ENCODE results near the gene PCDH8. TPM values are rescaled to one million over a fixed set of nuclear protein-coding genes. Genes with fewer than 3 reads are reported as not detected.

The PCDH8 gene

GRCh38 chr13:52793515-52794061 is 54.9 kb downstream of the PCDH8 start:
- Histone ChIP-seq H3K4ac (ENCODE audit: low read depth in 1 of 2, low read length in 2 of 2) (no peak overlapping the region), H2BK5ac (ENCODE audit: low read depth, low read length, poor library complexity, severe bottlenecking) (no peak overlapping the region), H3K36me3 (ENCODE audit: control insufficient read depth in 1 of 2, insufficient read depth in 2 of 2, low read depth in 1 of 2, low read length in 2 of 2) (no peaks in the 10 kb centered on the region), H3K4me3 (ENCODE audit: insufficient read depth in 1 of 2, low read depth in 1 of 2, low read length in 2 of 2) (no peak overlapping the region), H3K4me1 (ENCODE audit: control insufficient read depth, insufficient read depth, low read depth, low read length) (no peaks in the 10 kb centered on the region), H2BK15ac (ENCODE audit: low read depth, poor library complexity, severe bottlenecking) (no peak overlapping the region), H2BK120ac (ENCODE audit: low read depth, low read length) (no peak overlapping the region), H4K8ac (ENCODE audit: low read length) (no peak overlapping the region), H3K9ac (ENCODE audit: low read length) (no peak overlapping the region), H3K23ac (ENCODE audit: low read length in 2 of 2) (no peak overlapping the region), H4K91ac (ENCODE audit: low read length) (no peak overlapping the region), H2BK12ac (ENCODE audit: low read length in 2 of 2) (no peak overlapping the region), H3K18ac (ENCODE audit: low read depth in 1 of 2, low read length in 2 of 2) (no peak overlapping the region), H3K79me1 (replicated peaks; ENCODE audit: low read length, poor library complexity, severe bottlenecking) (no peaks in the 10 kb centered on the region), H3K27ac (ENCODE audit: low read length, poor library complexity, severe bottlenecking) (no peak overlapping the region), H3K14ac (ENCODE audit: low read length in 2 of 2) (no peak overlapping the region), H2AFZ (ENCODE audit: low read depth, low read length) (no peak overlapping the region), H3K9me3 (ENCODE audit: control insufficient read depth, low read length) (no peaks in the 10 kb centered on the region), H3K27me3 (ENCODE audit: control insufficient read depth in 1 of 2, insufficient read depth in 1 of 2, low read length in 2 of 2) (peaks cover 0 to 5% of the 10 kb centered on the region in 2 experiments), H2AK5ac (ENCODE audit: low read length, severe bottlenecking) (no peak overlapping the region), H3K4me2 (ENCODE audit: low read length, poor library complexity, severe bottlenecking) (no peak overlapping the region)
- WGBS = 65% methylated on average over 7 of the region's 7 CpGs
- no peak for DNase-seq

Small RNA genes within 50 kb of the gene (small RNA-seq; reads per million reads assigned to genes)
- not detected for gene MIR759 (ENCODE audit: low read depth)
